HepG2 (cell line): ENCODE measurements around the gene WDR76. TPM values are rescaled to one million over a fixed set of nuclear protein-coding genes. Genes with fewer than 3 reads are reported as not detected.

Source experiments
- ATAC-seq: fragments of 200-7000 bp; cut with Tn5 transposase; 3 replicates; pipeline ENCODE4 v1.9.1; 2020; ENCODE audit warnings: mild to moderate bottlenecking, moderate library complexity
- BruUV-seq: library from RNA; stranded (reverse); fragments of 400-500 nt; replicated peaks from 2 replicates; lab custom pipeline; 2021; lab: Mats Ljungman, UMichigan
- CTCF ChIA-PET: fragments of 300-600 bp; formaldehyde crosslinking; extraction: SDS; loops from one replicate; lab custom pipeline; 2021; ENCODE audit warnings: low total read pairs, inconsistent platforms, low intra/inter-chr PET ratio; lab: Yijun Ruan, JAX
- POLR2A ChIA-PET: fragments of 350-600 bp; sonication (Branson Sonifier 250); formaldehyde crosslinking; loops from one replicate; lab custom pipeline; 2020; ENCODE audit warnings: antibody characterized with exemption, inconsistent platforms; lab: Yijun Ruan, JAX
- DNase-seq: peaks from one replicate; pipeline ENCODE4 v3.0.0-alpha.2; 2015; ENCODE audit warnings: low spot score
- FAIRE-seq: peaks from 3 replicates; lab custom pipeline; 2011; peaks lifted over from hg19 to GRCh38; lab: Jason Lieb, UNC
- H2AFZ ChIP-seq: one replicate; pipeline ENCODE4 v1.6.1; 2011; ENCODE audit warnings: low read length, inconsistent platforms
- H3K27ac ChIP-seq: fragments of 300-600 bp; 3 replicates; pipeline ENCODE4 v1.8.0; 2011; ENCODE audit warnings: mixed run types, mild to moderate bottlenecking, mixed read lengths, low read length, inconsistent platforms; ENCODE audit not compliant: insufficient read depth; ENCODE audit errors: extremely low read length
- H3K27me3 ChIP-seq, 2 experiments: fragments of 200-600 bp in 1 of 2; 2 replicates in 1 of 2; 3 replicates in 1 of 2; pipeline versions ENCODE4 v1.6.0 to v1.8.0; 2011; ENCODE audit warnings: low read length in 2 of 2, mild to moderate bottlenecking in 2 of 2, moderate library complexity in 2 of 2, inconsistent platforms in 1 of 2; ENCODE audit not compliant: insufficient read depth in 2 of 2, control insufficient read depth in 1 of 2
- H3K36me3 ChIP-seq, 2 experiments: fragments of 200-600 bp in 1 of 2; replicated peaks in 1 of 2; 2 replicates in 1 of 2; 3 replicates in 1 of 2; pipeline versions ENCODE4 v1.5.1 to v1.8.0; 2011; ENCODE audit warnings: low read length in 2 of 2, inconsistent platforms in 1 of 2; ENCODE audit not compliant: insufficient read depth in 2 of 2, control insufficient read depth in 1 of 2
- H3K4me1 ChIP-seq: 2 replicates; pipeline ENCODE4 v1.5.1; 2012; ENCODE audit warnings: low read length, inconsistent platforms; ENCODE audit not compliant: insufficient read depth
- H3K4me2 ChIP-seq: 2 replicates; pipeline ENCODE4 v1.6.0; 2011; ENCODE audit warnings: low read depth, low read length, inconsistent platforms
- H3K4me3 ChIP-seq, 3 experiments: fragments of 200-600 bp in 1 of 3; sonication (generic), shearing (Covaris generic) in 1 of 3; replicated peaks in 1 of 3; 2 replicates each; pipeline ENCODE4 v1.5.1; 2011 to 2016; ENCODE audit warnings: low read length in 3 of 3, inconsistent platforms in 2 of 3, low read depth in 2 of 3, mild to moderate bottlenecking in 2 of 3, control low read depth in 1 of 3, mixed read lengths in 1 of 3; ENCODE audit not compliant: insufficient read depth in 1 of 3
- H3K79me2 ChIP-seq: one replicate; pipeline ENCODE4 v1.6.1; 2011; ENCODE audit warnings: low read length, inconsistent platforms; ENCODE audit not compliant: insufficient read depth
- H3K9ac ChIP-seq: 2 replicates; pipeline ENCODE4 v1.6.0; 2011; ENCODE audit warnings: mild to moderate bottlenecking, low read depth, low read length, inconsistent platforms; ENCODE audit not compliant: insufficient read depth
- H3K9me3 ChIP-seq: 2 replicates; pipeline ENCODE4 v1.5.1; 2012; ENCODE audit warnings: mild to moderate bottlenecking, low read length
- H4K20me1 ChIP-seq: 2 replicates; pipeline ENCODE4 v1.6.0; 2011; ENCODE audit warnings: inconsistent platforms, mild to moderate bottlenecking, low read length, moderate library complexity; ENCODE audit not compliant: insufficient read depth
- ARHGAP35 ChIP-seq: sonication (generic); formaldehyde crosslinking; IDR thresholded peaks from 2 replicates; pipeline ENCODE4 v1.9.0; 2022; ENCODE audit warnings: mild to moderate bottlenecking, inconsistent platforms, moderate library complexity, missing genetic modification reagents, borderline replicate concordance
- CEBPG ChIP-seq: IDR thresholded peaks from 2 replicates; pipeline ENCODE4 v1.6.1; 2016
- CENPX ChIP-seq: sonication (generic); formaldehyde crosslinking; IDR thresholded peaks from 2 replicates; pipeline ENCODE4 v1.9.0; 2021; ENCODE audit warnings: mild to moderate bottlenecking, missing genetic modification reagents, moderate library complexity
- HMGA1 ChIP-seq: sonication (generic); formaldehyde crosslinking; conservative IDR thresholded peaks from 2 replicates; pipeline ENCODE4 v1.4.0; 2020; ENCODE audit warnings: missing genetic modification reagents
- KMT2A ChIP-seq: sonication (generic); formaldehyde crosslinking; IDR thresholded peaks from 2 replicates; pipeline ENCODE4 v1.4.0; 2020; ENCODE audit warnings: missing genetic modification reagents
- MBNL3 ChIP-seq: fragments of 250-450 bp; sonication (Bioruptor Pico); conservative IDR thresholded peaks from 2 replicates; pipeline ENCODE4 v1.8.0; 2022; ENCODE audit warnings: mild to moderate bottlenecking, inconsistent platforms
- SIN3A ChIP-seq: IDR thresholded peaks from 2 replicates; pipeline ENCODE4 v1.6.1; 2011; ENCODE audit warnings: low read depth, mild to moderate bottlenecking, control low read depth, low read length, borderline replicate concordance
- TSC22D2 ChIP-seq: sonication (generic); formaldehyde crosslinking; IDR thresholded peaks from 2 replicates; pipeline ENCODE4 v1.5.1; 2020; ENCODE audit warnings: missing genetic modification reagents, mild to moderate bottlenecking, borderline replicate concordance
- ZC3H4 ChIP-seq: sonication (generic); formaldehyde crosslinking; IDR thresholded peaks from 2 replicates; pipeline ENCODE4 v1.4.0; 2020; ENCODE audit warnings: missing genetic modification reagents, borderline replicate concordance
- ZNF160 ChIP-seq: sonication (generic); formaldehyde crosslinking; IDR thresholded peaks from 2 replicates; pipeline ENCODE4 v1.8.0; 2022; ENCODE audit warnings: mild to moderate bottlenecking, inconsistent platforms, missing genetic modification reagents
- ZNF883 ChIP-seq: sonication (generic); formaldehyde crosslinking; IDR thresholded peaks from 2 replicates; pipeline ENCODE4 v1.5.1; 2020; ENCODE audit warnings: mild to moderate bottlenecking, missing genetic modification reagents; ENCODE audit errors: not compliant biosample characterization
- WGBS: methylation state at CpG from one replicate; pipeline ENCODE4 v1.1.6; 2017; ENCODE audit warnings: low lambda C conversion rate; 5-methylcytosine and 5-hydroxymethylcytosine counted together
- in situ Hi-C: cut with HindIII; loops from 2 replicates; pipeline ENCODE4 v1.10.0; 2017; ENCODE audit warnings: low pct_unique_long_range_greater_than_20kb; ENCODE audit not compliant: extremely low pct_ligation_motif_present
- intact Hi-C: fragments of 100-400 bp; cut with micrococcal nuclease; formaldehyde crosslinking; loops from one replicate; pipeline ENCODE4 v1.10.0; 2022; ENCODE audit not compliant: unreplicated experiment
- polyA plus RNA-seq, 8 experiments: library from polyadenylated mRNA; depleted of rRNA in 3 of 8; stranded (reverse) in 7 of 8; unstranded in 1 of 8; fragments of >200 nt; fragmentation: Illumina TruSeq in 4 of 8; extraction: Trizol in 4 of 8; gene quantifications; 2 replicates each; pipeline versions ENCODE4 v1.2.1 to v1.2.3, GENCODE V29; 2011 to 2016; ENCODE audit warnings: low read depth in 4 of 8, missing spikeins in 1 of 8, mixed read lengths in 1 of 8; ENCODE audit not compliant: insufficient read depth in 1 of 8
- total RNA-seq, 5 experiments: library from RNA; depleted of rRNA; stranded (reverse); fragments of >200 nt; fragmentation: Illumina TruSeq; extraction: Trizol; gene quantifications; 2 replicates each; pipeline ENCODE4 v1.2.3, GENCODE V29; 2016; ENCODE audit warnings: low read depth in 1 of 5
- TF ChIP-seq, protein P1 (sequence below): sonication (generic); formaldehyde crosslinking; conservative IDR thresholded peaks from 2 replicates; pipeline ENCODE4 v1.8.0; 2022; ENCODE audit warnings: mild to moderate bottlenecking, moderate library complexity, missing genetic modification reagents
- TF ChIP-seq, protein P2 (sequence below): sonication (generic); formaldehyde crosslinking; IDR thresholded peaks from 2 replicates; pipeline ENCODE4 v1.5.1; 2020; ENCODE audit warnings: missing genetic modification reagents, mild to moderate bottlenecking, borderline replicate concordance
- TF ChIP-seq, protein P3 (sequence below): sonication (generic); formaldehyde crosslinking; IDR thresholded peaks from 2 replicates; pipeline ENCODE4 v1.8.0; 2022; ENCODE audit warnings: mild to moderate bottlenecking, missing genetic modification reagents; ENCODE audit not compliant: insufficient replicate concordance

The WDR76 gene
- total and polyA plus RNA-seq, 2 of the 13 experiments (the other 11 are each of a cell fraction or from before 2014, with no cell fraction given) = 1.1 to 9.7 TPM

DNA sequence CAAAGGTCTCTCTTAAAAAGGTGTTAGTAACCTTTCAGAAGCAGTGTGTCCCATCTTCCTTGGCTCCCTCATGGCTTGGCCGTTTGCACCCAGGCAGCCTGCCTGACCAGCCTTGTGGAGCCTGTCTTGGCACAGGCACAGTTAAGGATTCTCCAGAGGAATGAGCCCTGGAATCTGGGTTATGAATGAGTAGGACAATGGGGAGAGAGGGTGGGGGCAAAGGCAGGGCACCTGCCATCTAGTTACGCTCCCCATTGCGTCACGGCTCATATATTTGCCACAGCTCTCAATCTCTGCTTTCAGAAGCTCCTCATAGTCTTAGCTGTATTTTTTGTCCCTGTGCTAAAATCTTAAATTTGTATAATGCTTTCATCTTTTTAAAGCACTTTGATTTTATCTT is 50.6 kb downstream of the WDR76 start:
- no peak for ATAC-seq
- peak; percentile 27 for DNase-seq
- no peak overlapping the region for H3K9ac ChIP-seq
- WGBS = 67% methylated on average over 3 of the region's 4 CpGs
- no peak overlapping the region for H3K27ac ChIP-seq
- CTCF ChIA-PET = no interaction called here
- in situ Hi-C loops (loop anchor here (25.0 kb wide), 1 partner anchor 635 kb away; no protein-coding TSS in a partner anchor), intact Hi-C loops (no loop called here)
- no peaks in the 10 kb centered on the region for H3K79me2 ChIP-seq
- no peaks in the 10 kb centered on the region for H3K27me3 ChIP-seq
- FAIRE-seq = no peak
- no peak overlapping the region for H3K4me3 ChIP-seq
- TF ChIP-seq MBNL3 (CRISPR knock-in tag) = no peak
- TF ChIP-seq CEBPG (CRISPR knock-in tag) = no peak
- TF ChIP-seq ZNF160 (CRISPR knock-in tag) = no peak
- no peak for TF ChIP-seq KMT2A (CRISPR knock-in tag)
- no peaks in the 10 kb centered on the region for H3K9me3 ChIP-seq
- no peaks in the 10 kb centered on the region; a peak in 1 of 5 replicates for H3K36me3 ChIP-seq
- no peak overlapping the region for H3K4me2 ChIP-seq
- POLR2A ChIA-PET = no interaction called here
- H2AFZ ChIP-seq = no peak overlapping the region
- BruUV-seq = no TSS peak
- no peaks in the 10 kb centered on the region for H4K20me1 ChIP-seq
- H3K4me1 ChIP-seq = no peaks in the 10 kb centered on the region

GRCh38 chr15:43878446-43878845 is 51.6 kb downstream of the WDR76 start:
- Histone ChIP-seq H3K27ac (no peak overlapping the region), H2AFZ (no peak overlapping the region), H3K4me3 (no peak overlapping the region), H3K27me3 (no peaks in the 10 kb centered on the region), H3K4me1 (no peaks in the 10 kb centered on the region), H3K36me3 (no peaks in the 10 kb centered on the region; a peak in 1 of 5 replicates), H3K4me2 (no peak overlapping the region), H3K9me3 (no peaks in the 10 kb centered on the region), H4K20me1 (no peaks in the 10 kb centered on the region), H3K9ac (no peak overlapping the region), H3K79me2 (no peaks in the 10 kb centered on the region)
- ChIA-PET CTCF (no interaction called here), POLR2A (no interaction called here)
- FAIRE-seq (no peak), DNase-seq (no peak), ATAC-seq (no peak)
- in situ Hi-C loops (loop anchor here (25.0 kb wide), 1 partner anchor 634 kb away; no protein-coding TSS in a partner anchor), intact Hi-C loops (no loop called here)
- 63% methylated on average over 2 of the region's 2 CpGs for WGBS
- BruUV-seq = no TSS peak
- TF ChIP-seq, protein P1, sequence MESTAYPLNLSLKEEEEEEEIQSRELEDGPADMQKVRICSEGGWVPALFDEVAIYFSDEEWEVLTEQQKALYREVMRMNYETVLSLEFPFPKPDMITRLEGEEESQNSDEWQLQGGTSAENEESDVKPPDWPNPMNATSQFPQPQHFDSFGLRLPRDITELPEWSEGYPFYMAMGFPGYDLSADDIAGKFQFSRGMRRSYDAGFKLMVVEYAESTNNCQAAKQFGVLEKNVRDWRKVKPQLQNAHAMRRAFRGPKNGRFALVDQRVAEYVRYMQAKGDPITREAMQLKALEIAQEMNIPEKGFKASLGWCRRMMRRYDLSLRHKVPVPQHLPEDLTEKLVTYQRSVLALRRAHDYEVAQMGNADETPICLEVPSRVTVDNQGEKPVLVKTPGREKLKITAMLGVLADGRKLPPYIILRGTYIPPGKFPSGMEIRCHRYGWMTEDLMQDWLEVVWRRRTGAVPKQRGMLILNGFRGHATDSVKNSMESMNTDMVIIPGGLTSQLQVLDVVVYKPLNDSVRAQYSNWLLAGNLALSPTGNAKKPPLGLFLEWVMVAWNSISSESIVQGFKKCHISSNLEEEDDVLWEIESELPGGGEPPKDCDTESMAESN (CRISPR knock-in tag) = no peak
- no peak for TF ChIP-seq ZNF883 (CRISPR knock-in tag)
- TF ChIP-seq HMGA1 = no peak
- TF ChIP-seq, protein P2, sequence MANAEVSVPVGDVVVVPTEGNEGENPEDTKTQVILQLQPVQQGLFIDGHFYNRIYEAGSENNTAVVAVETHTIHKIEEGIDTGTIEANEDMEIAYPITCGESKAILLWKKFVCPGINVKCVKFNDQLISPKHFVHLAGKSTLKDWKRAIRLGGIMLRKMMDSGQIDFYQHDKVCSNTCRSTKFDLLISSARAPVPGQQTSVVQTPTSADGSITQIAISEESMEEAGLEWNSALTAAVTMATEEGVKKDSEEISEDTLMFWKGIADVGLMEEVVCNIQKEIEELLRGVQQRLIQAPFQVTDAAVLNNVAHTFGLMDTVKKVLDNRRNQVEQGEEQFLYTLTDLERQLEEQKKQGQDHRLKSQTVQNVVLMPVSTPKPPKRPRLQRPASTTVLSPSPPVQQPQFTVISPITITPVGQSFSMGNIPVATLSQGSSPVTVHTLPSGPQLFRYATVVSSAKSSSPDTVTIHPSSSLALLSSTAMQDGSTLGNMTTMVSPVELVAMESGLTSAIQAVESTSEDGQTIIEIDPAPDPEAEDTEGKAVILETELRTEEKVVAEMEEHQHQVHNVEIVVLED = no peak
- TF ChIP-seq ZC3H4 = no peak
- TF ChIP-seq SIN3A = no peak
- TF ChIP-seq, protein P3, sequence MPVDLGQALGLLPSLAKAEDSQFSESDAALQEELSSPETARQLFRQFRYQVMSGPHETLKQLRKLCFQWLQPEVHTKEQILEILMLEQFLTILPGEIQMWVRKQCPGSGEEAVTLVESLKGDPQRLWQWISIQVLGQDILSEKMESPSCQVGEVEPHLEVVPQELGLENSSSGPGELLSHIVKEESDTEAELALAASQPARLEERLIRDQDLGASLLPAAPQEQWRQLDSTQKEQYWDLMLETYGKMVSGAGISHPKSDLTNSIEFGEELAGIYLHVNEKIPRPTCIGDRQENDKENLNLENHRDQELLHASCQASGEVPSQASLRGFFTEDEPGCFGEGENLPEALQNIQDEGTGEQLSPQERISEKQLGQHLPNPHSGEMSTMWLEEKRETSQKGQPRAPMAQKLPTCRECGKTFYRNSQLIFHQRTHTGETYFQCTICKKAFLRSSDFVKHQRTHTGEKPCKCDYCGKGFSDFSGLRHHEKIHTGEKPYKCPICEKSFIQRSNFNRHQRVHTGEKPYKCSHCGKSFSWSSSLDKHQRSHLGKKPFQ (CRISPR knock-in tag) = no peak
- TF ChIP-seq ARHGAP35 (CRISPR knock-in tag) = no peak
- TF ChIP-seq CENPX (CRISPR knock-in tag) = no peak
- no peak for TF ChIP-seq TSC22D2
